ENCODE measurements around the gene NAV2. TPM values are rescaled to one million over a fixed set of nuclear protein-coding genes. Genes with fewer than 3 reads are reported as not detected.

NAV2 gene
- total RNA-seq, 1 experiment from 2014 or later, result 1.8 TPM

GRCh38 chr11:20087118-20087521, 374.5 kb downstream of the NAV2 start:
- no peak for DNase-seq (ENCODE audit: low read depth)

DNA sequence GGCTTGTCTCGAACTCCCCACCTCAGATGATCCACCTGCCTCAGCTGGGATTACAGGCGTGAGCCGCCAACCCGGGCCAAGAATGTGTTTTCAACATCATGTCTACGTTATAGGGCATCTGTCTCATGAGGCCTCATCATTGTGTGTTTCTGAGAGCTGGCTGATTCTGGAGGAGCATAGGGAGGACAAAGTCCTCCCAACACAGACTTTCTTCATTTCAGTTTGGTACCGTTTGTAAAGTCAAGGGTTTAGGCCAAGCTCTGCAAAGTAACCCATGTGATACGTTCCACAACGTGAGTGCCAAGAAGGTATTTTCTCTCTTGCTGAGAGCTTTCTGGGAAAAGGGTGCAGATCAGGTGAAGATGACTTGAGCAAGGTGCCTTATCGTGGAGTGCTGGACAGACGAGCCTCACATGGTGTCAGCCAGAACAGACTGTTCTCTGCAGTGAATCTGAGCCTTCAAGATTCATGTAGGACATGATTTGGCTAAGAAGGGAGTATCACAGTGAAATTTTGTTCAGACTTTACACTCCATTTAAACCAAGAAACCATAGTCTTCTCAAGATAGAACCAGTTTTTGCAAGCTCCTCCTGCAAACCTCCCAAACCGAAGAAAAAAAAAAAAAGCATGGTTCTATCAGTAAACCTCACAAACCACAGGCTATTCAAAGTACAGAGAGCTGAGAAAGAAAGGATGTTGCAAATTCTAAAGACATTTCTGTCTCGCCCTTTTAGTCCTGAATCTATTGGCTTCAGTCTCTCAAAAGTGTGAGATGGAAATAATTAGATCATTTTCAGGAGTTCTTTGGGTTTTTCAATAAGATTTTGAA, 376.0 kb downstream of the NAV2 start:
- no peak for DNase-seq (ENCODE audit: low read depth)

GRCh38 chr11:20089367-20089766, 376.7 kb downstream of the NAV2 start:
- no peak for DNase-seq (ENCODE audit: low read depth)

GRCh38 chr11:20089796-20090653, 377.4 kb downstream of the NAV2 start:
- DNase-seq (ENCODE audit: low read depth), result peak; percentile 33

DNA sequence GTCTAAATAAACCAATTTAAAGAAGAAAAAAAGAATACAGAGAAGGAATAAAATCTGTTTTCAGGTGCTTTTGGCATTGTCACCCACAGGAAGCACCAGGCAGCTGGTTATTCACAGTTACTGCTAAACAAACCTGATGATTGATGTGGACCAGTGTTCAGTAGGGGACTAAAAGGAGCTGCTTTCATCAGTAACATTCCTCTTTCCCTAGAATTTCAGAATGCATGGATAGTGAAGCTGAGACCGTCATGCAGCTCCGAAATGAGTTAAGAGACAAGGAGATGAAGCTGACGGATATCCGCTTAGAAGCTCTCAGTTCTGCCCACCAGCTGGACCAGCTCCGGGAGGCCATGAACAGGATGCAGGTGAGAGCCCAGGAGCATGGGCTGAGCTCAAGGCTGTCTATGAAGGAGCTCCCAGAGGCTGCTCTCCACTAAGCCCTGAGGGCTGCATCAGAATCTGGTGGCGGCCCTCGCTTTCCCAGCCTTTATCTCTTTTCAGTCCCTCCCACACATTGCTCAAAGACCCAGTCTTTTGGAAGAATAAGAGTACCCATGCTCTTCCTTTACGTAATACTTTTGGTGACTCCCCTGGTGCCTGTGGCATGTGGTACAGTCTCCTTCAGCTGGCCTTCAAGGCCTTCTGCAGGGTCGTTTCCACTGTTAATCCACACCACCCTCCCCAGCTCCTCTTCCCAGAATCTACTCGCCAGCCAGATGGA, 378.2 kb downstream of the NAV2 start:
- no peak for DNase-seq (ENCODE audit: low read depth)

- peak; percentile 76 for DNase-seq (ENCODE audit: low read depth)
These were observed 381.1 kb downstream of the NAV2 start for GRCh38 chr11:20093775-20094174.

DNA sequence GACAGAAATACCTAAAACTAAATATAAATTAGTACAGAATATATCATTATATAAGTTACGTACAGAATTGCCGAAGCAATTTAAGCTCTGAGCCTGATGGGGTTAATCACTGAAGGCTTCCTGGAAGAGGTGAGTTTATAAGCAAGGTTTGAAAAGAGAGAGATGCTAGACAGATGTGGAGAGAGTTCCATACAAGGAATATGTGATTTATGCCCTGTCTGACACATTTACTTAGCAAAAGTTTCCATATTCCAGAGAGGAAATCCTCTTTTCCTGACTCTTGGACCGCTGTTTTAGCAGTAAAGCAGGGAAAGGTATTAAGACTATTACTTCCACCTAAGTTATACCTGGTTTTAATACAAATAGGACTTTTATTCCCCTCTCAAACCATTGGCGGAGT, 382.6 kb downstream of the NAV2 start:
- DNase-seq (ENCODE audit: low read depth), result no peak

GRCh38 chr11:20097319-20098221, 384.9 kb downstream of the NAV2 start:
- DNase-seq (ENCODE audit: low read depth), result peak; percentile 88

GRCh38 chr11:20099527-20099926, 386.9 kb downstream of the NAV2 start:
- no peak for DNase-seq (ENCODE audit: low read depth)

DNA sequence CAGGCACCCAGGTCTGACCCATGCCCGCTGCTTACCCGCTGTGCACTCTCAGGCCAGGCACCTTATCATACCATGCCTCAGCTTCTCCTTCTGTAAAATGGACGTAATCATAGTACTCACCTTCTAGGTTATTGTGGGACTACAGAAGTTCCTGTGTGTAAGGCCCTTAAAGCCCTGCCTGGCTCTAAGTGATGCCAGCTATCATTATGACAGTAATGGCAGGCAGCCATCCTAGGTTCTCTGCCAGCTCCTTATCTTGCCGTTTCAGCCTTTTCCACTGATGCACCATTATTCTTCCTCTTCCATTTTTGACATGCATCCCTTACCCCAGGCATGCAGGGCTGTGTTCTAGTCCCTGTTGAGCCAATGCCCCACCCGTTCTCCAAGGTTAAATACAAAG, 389.8 kb downstream of the NAV2 start:
- no peak for DNase-seq (ENCODE audit: low read depth)

DNA sequence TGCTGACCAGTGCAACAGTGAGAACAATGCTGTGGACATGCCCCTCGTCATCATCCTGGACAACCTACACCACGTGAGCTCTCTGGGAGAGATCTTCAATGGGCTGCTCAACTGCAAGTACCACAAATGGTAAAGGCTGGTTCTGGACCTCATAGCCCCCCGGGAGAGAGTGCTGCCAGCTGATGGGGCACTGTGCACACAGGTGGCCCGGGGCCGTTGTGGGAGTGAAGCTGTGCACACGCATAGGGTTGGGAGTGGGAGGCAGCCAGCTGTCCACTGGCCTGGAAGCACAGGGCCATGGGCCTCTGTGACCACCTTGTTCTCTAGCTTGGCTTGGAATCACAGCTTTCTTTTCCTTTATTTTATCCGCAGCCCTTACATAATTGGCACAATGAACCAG, 390.6 kb downstream of the NAV2 start:
- no peak for DNase-seq (ENCODE audit: low read depth)

- DNase-seq (ENCODE audit: low read depth), result no peak
These were observed 392.8 kb downstream of the NAV2 start for GRCh38 chr11:20105427-20105826.

DNA sequence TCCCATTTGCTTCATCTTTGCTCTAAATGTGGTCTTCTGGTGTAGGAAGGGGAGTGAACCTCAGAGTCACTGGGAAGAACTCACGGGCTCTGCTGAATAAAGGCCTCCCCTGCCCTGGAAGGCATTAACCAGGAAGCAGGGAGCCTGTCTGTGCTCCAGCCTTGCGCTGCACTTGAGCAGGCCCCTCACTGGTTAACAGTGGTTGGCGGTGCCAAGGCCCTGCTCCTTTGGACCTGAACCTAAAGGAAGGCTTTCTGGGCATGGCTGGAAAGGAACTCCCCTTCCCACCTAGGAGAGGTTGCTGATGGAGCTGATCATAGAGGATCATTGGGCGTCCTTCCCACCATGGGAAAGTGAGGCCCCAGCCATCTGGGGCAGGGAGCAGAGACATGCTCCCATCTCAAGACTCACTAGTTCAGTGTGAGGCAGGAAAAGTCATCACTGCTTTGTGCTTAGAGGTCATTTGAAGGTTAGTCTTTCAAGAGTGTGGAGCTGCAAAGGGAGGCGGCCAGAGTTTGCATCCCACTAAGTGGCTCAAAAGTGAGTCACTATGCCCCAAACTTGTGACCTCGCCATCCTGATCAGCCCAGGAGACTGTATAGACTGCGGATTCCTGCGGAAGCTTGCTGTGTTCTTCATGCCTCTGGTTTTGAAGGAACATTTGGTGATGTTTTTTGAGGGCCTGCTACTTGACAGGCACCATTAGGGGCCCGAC, 397.3 kb downstream of the NAV2 start:
- no peak for DNase-seq (ENCODE audit: low read depth)

- peak; percentile 86 for DNase-seq (ENCODE audit: low read depth)
These were observed 398.5 kb downstream of the NAV2 start for GRCh38 chr11:20110908-20111669.

- no peak for DNase-seq (ENCODE audit: low read depth)
These were observed 399.2 kb downstream of the NAV2 start for GRCh38 chr11:20111871-20112270.

DNA sequence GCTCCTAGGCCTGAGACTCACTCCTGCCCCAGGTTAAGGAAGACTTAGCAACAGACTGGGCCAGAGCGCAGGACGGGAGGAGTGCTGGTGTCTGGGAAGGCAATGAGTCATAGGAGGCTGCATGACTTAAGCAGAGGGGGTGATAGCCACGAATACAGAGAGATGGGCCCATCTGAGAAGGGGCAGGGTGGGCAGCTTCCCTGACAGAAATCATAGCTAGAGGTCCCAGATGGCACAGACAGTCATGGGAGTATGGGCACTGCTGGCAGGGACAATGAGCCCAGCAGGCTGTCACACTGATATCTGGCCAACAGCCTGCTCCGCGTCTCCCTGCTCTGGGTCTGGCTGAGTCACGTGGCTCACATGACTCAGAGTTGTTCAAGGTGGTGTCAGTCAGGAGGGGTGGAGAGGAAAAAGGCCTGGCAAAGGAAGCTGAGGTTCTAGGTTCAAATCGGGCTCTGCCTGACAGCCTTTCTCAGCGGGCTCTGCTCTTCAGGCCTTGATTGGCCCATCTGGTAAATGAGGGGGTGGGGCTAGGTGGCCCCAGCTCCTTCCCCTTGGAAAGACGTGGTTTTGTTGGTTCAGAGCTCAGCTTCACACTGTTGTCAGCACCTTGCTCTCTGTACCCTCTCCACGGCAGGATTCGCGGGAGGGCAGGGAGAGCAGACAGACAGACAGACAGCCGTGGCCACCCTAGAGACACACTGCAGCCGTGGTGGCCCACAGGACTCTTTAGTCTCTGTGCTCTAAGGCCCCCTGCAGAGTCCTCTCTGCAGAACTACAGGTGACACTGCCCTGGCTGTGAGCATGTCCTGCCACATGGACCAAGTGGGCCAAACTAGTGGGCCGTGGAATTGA, 399.9 kb downstream of the NAV2 start:
- peak; percentile 94 for DNase-seq (ENCODE audit: low read depth)

- DNase-seq (ENCODE audit: low read depth), result peak; percentile 24
These were observed 400.5 kb downstream of the NAV2 start for GRCh38 chr11:20113149-20113438.

DNA sequence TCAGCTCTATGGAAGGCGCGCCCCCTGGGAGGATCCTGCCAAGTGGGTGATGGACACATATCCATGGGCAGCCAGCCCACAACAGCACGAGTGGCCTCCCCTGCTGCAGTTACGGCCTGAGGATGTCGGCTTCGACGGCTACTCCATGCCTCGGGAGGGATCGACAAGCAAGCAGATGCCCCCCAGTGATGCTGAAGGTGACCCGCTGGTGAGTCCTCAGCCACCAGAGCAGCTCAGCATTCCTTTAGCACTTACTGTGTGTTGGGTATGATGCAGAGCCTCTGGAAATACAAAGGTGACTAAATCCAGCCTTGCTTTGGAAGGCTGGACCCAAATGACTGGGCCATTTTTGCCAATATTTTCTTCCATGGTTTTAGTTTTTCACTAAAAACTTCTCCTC, 402.0 kb downstream of the NAV2 start:
- DNase-seq (ENCODE audit: low read depth), result no peak

- no peak for DNase-seq (ENCODE audit: low read depth)
These were observed 404.2 kb downstream of the NAV2 start for GRCh38 chr11:20116825-20117224.

Measured in Daoy (cell line).